ENCODE data around the gene ADGRB3.

ADGRB3 gene

GRCh38 chr6:68701159-68701558 is 66.1 kb downstream of the ADGRB3 start:
- no peak for DNase-seq (ENCODE audit: low read depth in 2 of 2)

DNA sequence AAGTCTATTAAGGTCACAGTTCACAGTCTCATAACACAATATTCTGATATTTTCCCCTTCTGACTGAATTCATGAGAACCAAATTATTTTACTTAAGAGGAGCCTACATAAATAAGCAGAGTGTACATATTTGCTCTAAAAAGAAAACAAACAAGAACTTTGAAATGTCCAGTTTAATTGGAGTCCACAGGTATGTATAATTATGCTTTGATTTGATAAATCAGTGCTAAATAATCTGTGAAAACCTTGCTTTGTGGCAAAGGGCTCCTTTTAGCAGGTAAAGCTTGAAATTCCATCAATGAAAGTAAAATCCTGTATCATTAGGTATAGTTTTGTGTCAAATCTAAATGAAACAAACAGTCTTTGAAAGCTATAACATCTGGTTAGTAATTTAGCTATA is 69.4 kb downstream of the ADGRB3 start:
- DNase-seq (ENCODE audit: low read depth in 2 of 2), result no peak

GRCh38 chr6:68709091-68709490 is 74.0 kb downstream of the ADGRB3 start:
- DNase-seq (ENCODE audit: low read depth in 2 of 2), result no peak

- DNase-seq (ENCODE audit: low read depth in 2 of 2), result no peak
Observed at GRCh38 chr6:68709882-68710281, 74.8 kb downstream of the ADGRB3 start.

DNA sequence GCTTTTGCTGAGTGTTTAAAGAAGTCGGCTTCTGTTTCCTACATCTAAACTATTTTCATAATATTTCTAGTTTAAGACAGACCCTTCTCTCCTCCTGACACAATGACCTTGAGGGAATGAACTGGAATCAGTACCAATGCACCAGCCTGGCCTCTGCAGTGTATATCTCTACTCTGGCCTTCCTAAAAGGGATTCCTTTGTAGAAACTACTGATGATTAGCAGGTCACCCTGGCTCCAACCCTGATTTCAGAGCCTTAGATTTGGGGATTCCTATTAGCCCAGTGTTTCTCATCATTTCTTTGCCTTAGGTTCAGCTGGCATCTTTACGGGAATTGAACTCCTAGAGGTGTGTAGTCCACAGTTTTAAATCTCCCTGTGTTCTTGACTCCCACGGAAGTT is 75.4 kb downstream of the ADGRB3 start:
- DNase-seq (ENCODE audit: low read depth in 2 of 2), result no peak

DNA sequence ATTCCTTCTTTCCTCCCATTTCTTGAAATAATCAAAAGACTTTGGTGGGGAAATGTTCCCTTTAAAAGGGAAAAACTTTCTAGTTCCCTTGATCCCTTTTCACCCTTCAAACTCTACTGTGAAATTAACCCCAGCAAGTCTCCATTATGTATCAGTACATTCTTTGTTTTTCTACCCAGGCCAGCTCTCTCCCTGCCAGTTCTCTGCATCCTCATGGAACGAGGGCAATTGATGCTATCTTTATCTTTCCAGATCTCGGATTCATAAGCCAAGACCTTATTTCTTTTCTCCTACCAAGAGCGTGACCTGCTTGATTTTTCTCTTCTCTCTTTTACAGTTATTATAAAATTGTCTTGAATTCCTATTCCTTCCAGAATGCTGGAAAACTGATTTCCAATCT is 75.8 kb downstream of the ADGRB3 start:
- no peak for DNase-seq (ENCODE audit: low read depth in 2 of 2)

DNA sequence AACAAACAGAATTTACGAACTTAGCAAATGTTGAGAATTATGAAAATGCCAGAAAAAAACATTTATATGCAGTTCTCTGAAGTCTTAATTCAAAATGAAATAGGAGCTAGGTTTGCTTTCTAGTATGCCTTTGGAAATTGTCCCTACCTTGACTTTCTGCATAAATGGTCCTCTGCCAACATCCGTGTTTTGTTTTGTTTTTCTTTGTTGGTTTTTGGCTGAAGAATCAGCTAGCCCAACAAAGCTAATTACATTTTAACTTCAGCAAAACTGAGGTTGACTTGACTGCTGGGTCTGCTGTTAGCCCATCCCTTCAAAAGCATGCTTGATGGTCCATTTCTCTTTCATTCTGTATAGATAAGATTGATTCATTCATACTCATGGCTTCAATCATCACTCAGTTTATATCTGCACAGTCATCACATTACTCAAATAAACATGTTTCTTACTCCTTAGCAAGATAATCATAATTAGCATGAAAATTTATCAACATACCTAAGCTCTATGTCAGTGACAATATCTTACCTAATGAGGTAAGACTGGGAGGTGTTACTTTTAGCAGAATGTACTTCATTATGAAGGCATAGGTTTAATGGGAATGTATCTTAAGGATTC is 76.4 kb downstream of the ADGRB3 start:
- DNase-seq (ENCODE audit: low read depth in 2 of 2), result no peak

DNA sequence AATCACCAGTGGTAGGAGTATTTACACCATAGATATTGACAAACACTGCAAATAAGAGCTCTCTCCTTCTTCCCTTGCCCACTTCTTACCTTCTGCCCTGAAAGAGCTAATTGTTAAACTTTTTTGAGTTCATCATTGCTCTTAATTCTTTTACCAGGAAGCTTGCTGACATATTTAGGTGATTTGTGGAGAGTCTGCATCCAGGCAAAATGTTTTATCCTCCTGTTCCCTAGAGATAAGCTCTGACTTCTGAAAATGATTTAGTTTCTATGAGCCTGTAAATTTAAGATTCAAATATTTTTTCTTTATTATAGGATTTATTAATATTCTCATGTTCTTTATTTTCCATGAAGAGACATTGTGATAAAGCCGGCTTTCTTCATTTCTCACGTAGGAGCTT is 81.5 kb downstream of the ADGRB3 start:
- DNase-seq (ENCODE audit: low read depth in 2 of 2), result no peak

GRCh38 chr6:68718385-68719073 is 83.4 kb downstream of the ADGRB3 start:
- no peak for DNase-seq (ENCODE audit: low read depth in 2 of 2)

DNA sequence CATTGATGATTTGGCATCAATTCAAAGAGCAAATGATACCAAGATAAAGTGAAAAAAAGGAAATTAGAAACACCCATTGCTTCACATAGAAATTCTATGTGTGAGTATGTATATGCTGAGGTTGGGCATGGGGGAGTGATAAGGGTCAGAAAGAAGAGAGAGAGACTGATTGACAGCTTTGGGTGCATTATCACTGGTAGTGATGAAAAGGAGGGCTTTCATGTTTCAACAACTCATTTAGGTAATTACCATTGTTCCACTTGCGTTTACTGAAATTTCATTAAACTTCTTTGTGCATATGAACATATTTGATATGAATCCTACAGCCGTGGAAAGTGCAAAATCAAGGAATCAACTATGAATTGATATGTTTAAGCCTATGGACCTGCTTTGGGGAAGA is 84.7 kb downstream of the ADGRB3 start:
- DNase-seq (ENCODE audit: low read depth in 2 of 2), result no peak

GRCh38 chr6:68722891-68723527 is 87.9 kb downstream of the ADGRB3 start:
- no peak for DNase-seq (ENCODE audit: low read depth in 2 of 2)

DNA sequence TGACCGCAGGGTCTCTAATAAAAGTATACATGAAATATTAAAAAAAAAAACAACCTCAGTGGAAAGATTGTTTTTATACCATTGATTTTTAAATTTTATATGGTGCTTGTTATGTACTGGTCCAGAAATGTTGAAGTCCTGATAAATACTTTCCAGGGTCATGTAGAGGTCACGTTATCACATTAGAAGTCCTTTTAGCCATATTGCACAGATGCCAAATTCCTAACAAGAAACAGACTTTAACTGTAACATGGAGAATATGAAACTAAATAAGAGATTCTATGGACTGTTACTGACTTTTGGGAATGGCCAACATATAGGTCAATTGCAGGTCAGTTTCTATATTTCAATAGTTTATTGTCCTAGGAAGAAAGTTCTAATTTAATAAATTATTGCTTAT is 89.0 kb downstream of the ADGRB3 start:
- DNase-seq (ENCODE audit: low read depth in 2 of 2), result no peak

DNA sequence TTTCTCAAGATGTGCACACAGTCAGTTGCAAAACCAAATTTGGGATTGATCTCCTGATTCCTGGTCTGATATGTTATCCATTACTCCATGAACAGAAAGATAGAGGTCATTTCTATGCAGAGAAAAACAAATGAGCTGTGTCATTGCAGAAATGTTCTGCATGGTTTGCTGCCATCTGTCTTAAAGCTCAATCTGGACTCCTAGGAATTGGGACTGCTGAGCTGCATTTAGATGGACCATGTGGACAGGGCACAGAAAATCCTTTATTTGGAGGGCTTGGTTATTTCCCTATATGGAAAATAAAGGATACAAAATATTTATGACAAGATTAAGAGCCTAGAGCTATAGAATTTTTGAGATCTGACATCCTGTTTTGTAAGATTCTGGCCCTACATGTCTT is 91.3 kb downstream of the ADGRB3 start:
- no peak for DNase-seq (ENCODE audit: low read depth in 2 of 2)

DNA sequence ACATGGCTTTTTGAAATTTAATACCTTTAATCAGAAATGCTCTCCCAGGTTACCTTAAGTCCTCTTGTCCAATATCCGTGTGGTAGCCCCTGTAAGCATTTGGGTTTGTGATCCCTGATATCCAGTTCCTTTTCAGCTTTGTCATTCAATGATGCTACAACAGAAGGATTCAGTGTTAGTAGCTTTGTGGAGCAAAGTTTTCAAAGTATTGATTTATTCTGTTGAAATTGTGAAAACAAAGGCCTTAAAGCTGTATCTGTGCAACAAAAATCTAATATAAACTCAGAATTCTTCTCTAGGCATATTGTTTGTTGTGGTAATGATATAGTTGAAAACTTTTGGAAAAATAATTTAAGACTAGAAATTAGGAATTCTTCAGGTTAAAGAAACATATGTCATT is 91.9 kb downstream of the ADGRB3 start:
- DNase-seq (ENCODE audit: low read depth in 2 of 2), result no peak

GRCh38 chr6:68727699-68728098 is 92.6 kb downstream of the ADGRB3 start:
- DNase-seq (ENCODE audit: low read depth in 2 of 2), result no peak

GRCh38 chr6:68728159-68728979 is 93.3 kb downstream of the ADGRB3 start:
- no peak for DNase-seq (ENCODE audit: low read depth in 2 of 2)

GRCh38 chr6:68729377-68729903 is 94.4 kb downstream of the ADGRB3 start:
- DNase-seq (ENCODE audit: low read depth in 2 of 2), result no peak

GRCh38 chr6:68730291-68731054 is 95.4 kb downstream of the ADGRB3 start:
- DNase-seq (ENCODE audit: low read depth in 2 of 2), result no peak

DNA sequence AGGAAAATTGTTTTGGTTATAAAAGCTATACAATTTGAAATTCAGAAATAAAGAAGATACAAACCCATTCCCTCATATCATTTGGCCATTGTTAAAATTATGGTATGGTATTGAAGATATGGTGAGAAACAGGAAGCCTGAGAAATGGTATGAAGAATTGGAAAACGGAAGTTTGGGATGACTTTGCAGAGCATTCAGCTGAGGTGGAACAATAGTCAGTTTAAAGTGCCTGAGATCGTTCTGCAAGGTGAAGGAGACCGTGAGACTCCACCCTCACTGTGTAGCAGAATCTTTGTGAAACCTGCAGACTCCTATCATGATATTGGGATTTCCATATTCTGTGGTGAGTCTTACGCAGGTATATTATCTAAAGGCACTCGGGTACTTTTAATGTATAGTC is 97.3 kb downstream of the ADGRB3 start:
- DNase-seq (ENCODE audit: low read depth in 2 of 2), result no peak

- no peak for DNase-seq (ENCODE audit: low read depth in 2 of 2)
Observed at GRCh38 chr6:68735866-68736265, 100.8 kb downstream of the ADGRB3 start.

- DNase-seq (ENCODE audit: low read depth in 2 of 2), result no peak
Observed at GRCh38 chr6:68737061-68737460, 102.0 kb downstream of the ADGRB3 start.
